CD4-positive, alpha-beta T cell treated with Interleukin-4 for 4 hours (primary cell): ENCODE data around the gene SPSB1.

Experiments
- DNase-seq: peaks from one replicate; pipeline ENCODE4 v3.0.0-alpha.2; 2020

The SPSB1 gene

DNA sequence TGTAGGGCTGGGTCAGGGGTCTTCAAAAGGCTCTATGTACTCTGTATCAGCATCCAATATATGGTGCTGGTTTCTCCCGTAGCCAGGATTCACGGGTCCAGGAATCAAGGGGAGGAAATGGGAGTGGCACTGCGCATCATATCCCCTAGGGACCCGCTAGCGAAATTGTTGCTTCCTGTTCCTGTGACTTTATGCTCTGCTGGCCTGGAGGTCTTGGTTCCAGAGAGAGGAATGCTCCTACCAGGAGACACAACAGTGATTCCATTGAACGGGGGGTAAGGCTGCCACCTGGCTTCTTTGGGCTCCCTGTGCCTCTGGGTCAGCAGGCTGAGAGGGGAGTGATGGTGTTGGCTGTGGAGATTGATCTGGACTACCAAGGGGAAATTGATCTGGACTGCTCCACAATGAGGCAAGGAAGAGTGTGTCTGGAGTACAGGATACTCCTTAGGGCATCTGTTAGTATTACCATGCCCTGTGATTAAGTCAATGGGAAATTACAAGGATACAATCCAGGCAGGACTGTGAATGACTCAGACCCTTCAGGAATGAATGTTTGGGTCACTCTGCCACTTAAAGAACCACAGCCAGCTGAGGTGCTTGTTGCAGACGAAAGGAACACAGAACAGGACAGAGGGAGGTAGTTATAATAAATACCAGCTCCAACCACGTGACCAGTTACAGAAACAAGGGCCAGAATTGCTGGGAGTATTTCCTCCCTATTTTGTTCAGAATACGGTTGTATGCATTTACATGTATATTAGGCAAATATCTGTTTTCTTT, 10.2 kb downstream of the SPSB1 start:
- DNase-seq = no peak

DNA sequence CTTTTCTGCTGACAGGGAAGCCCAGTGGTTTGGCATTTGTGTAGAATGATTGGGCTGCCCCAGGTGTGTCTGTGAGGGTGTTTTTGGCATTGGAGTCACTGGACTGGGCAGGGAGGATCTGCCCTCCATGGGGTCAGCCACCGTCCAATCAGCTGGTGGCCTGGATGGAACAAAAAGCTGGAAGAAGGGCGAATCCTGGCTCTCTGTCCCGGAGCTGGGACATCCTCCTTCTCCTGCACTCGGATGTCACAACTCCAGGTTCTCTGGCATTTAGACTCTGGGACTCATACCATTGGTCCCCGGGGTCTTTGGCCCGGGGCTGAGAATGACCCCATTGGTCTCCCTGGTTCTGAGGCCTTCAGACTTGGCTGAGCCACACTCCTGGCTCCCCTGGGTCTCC, 11.2 kb downstream of the SPSB1 start:
- no peak for DNase-seq

DNA sequence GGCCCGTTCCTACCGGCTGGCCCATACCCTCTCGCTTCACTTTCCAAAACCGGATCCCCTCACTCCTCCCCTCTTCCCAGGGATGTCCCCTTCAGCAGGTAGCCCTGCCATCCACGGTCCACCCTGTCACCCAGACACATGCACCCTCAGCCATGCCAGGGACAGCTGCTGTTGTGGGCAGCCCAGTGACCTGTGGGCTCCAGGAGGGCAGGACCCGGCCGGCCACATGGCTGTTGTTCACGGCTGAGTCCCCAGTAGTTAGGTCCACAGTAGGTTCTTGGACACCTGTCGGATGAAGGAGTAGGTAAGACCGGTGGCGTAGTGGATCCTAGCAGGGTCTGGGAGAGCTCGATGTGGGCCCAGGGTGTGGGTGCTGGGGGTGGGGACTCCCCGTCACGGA, 12.5 kb downstream of the SPSB1 start:
- DNase-seq = no peak

DNA sequence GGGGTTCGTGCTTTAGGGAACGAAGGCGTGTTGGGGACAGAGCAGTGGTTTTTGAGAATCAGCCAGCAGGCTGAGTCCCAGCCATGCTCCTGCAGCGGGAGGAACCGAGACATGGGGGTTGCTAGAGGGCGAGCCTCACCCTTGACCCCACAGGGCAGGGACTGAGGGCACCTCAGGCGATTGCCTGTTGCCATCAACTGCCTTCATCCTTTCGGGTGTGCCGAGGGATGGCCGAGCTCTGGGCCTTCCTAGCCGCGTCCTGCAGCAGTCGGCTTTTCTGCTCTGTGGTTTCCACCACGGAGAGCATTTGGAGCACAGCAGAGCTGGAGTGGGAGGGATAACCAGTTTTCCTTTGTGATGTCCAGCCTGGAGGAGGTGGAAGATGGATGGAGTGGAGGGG, 13.3 kb downstream of the SPSB1 start:
- no peak for DNase-seq

DNA sequence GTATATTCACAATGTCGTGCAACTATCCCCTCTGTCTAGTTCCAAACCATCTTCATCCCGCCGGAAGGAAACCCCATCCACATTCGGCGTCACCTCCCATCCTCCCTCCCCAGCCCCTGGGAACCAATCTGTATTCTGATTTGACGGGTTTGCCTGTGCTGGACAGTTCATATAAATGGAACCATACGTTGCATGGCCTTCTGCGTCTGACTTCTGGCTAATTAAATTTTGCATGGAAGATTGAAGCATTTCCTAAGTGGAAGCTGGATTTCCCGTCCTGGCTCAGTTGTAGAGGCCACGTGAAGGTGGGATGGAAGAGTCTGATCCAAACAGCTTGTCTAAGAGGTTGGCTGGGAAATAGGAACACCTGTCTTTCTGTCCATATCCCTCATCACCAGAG, 14.6 kb downstream of the SPSB1 start:
- DNase-seq = no peak

DNA sequence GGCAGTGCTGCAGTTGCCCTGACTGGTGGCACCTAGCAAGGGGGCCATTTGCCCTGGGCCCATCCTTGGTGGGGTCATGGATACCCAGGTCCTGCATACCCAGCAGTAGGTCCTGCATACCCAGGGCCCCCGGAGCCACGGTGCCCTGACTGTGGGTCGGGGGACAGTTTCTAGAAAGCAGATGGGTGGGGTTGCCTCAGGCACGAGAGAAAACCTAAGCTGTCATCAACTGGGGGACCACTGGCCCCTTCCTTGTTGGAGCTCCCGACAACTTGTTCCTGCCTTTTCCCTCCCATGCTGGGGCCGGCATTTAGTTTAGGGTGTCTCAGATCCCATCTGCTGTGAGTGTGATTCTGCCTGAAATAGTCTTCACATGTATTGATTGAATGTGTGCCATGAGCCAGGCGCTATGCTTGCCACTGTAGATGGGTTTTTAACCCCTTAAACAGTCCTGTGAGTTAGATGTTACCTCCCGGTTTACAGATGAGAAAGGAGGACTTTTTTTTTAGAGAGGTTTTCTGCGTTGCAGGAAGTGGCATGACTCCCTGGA, 15.6 kb downstream of the SPSB1 start:
- no peak for DNase-seq

DNA sequence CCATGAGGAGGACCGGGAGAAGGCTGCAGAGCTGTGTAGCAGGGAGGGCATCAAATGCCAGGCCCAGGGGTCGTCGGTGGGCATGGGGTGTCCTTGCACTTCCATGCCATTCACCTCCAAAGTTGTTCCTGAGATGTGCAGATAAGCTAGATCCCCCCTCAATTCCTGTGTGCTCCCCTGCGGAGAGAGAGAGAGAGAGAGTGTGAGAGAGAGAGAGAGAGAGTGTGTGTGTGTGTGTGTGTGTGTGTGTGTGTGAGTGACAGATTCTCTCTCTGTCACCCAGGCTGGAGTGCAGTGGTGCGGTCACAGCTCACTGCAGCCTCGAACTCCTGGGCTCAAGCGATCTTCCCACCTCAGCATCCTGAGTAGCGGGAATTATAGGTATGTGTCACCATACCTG, 16.4 kb downstream of the SPSB1 start:
- no peak for DNase-seq

DNA sequence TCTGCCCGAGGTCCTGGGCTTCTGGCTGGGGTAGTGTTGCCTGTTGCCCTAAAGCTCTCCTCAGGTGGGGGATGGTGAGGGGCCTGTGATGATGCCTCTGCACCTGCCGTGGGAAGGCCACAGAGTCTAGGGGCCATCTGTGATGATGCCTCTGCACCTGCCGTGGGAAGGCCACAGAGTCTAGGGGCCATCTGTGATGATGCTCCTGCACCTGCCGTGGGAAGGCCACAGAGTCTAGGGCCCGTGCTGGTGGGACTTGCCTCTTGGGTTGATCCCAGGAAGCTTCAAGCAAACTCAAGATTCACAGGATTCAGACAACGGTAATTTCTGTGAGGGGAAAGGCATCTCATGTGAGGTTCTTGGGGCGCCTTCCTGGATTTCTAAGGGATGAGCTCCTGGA, 17.3 kb downstream of the SPSB1 start:
- DNase-seq = no peak

DNA sequence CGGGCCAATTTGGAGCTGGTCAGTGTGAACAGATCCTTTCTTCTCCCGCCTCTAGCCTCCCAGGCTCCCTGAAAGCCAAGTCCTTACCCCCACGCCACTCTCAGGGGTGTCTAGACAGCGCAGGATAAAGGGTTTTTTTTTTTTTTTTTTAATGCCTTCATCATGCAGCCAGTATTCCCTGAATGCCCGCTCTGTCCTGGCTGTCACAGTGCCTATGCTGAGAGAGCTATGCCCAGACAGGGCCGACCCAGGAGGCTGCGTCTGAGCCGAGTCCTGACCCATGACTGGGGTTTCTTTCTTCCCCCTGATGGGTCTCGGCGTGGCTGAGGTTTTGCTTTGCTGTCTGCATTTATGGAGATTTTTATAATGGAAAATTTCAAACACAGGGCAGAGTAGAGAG, 18.3 kb downstream of the SPSB1 start:
- DNase-seq = no peak

DNA sequence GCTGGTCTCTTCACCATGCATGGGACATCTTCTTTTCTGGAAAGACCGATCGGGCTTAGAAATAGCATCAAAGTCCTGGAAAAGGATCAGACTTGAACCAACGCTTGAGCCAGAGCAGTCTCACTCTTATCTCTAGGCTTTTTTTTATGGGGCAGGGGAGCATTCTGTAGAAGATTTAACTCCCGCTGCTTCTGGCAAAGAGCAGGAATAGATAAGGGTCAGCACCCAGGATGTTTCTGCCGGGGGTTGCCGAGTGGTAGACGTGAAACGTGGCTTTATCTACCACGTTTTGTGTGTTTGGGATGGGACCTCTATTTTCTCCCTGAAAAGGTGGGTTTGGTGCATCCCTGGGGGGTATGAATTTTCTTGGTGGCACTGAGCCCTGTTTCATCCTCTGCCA, 18.8 kb downstream of the SPSB1 start:
- DNase-seq = no peak

DNA sequence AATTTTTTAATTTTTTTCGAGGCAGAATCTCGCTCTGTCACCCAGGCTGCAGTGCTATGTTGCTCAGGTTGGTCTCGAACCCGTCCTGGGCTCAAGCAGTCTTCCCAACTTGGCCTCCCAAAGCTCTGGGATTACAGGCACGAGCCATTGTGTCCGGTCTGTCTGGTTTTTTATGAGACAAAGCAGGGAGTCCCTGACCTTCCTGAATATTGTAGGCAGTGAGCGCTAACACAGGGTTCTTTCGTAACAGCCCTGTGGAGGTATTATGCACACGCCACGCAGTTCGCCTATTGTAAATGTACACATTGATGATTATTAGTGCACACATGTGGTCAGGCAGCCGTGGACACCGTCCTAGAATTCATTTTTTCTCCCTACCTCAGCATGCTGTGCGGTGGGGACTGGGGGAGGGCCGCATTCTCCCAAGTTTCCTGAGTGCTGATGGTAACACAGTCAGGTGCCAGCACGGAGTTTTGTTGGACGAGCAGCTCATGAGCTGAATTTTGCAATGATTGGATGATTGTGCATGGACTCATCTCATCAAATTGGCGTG, 19.6 kb downstream of the SPSB1 start:
- DNase-seq = no peak

DNA sequence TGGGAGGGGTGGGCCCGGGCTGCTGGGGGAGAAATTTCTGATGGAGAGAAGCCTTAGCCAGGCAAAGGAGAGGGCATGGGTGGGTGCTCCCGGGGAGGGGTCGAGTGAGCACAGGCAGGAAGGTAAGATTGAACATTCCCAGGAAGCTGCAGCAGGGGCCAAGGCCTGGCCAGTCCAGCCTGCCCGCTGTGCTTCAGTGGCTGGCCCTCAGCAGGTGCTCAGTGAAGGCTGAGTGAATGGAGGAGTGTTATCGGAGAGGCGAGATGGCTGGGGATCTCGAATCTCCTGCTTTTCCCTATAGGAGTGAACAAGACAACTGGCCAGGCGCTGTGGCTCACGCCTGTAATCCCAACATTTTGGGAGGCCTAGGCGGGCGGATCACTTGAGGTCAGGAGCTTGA, 20.9 kb downstream of the SPSB1 start:
- DNase-seq = no peak

DNA sequence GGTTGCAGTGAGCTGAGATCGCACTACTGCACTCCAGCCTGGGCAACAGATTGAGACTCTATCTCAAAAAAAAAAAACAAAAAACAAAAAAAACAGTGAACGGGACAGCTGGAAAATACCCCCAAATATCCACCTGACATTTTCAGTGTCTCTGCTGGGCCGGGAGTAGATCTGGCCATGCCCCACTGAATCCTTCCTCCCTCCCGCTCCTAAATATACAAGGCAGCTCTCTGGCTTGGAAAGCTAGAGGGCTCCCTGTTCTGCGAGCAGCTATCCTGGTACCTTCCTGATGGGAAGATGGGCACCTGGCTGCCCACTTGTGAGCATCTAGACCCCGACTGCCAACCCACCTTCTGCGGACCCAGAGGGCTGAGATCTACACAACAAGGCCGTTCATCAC, 21.4 kb downstream of the SPSB1 start:
- no peak for DNase-seq

DNA sequence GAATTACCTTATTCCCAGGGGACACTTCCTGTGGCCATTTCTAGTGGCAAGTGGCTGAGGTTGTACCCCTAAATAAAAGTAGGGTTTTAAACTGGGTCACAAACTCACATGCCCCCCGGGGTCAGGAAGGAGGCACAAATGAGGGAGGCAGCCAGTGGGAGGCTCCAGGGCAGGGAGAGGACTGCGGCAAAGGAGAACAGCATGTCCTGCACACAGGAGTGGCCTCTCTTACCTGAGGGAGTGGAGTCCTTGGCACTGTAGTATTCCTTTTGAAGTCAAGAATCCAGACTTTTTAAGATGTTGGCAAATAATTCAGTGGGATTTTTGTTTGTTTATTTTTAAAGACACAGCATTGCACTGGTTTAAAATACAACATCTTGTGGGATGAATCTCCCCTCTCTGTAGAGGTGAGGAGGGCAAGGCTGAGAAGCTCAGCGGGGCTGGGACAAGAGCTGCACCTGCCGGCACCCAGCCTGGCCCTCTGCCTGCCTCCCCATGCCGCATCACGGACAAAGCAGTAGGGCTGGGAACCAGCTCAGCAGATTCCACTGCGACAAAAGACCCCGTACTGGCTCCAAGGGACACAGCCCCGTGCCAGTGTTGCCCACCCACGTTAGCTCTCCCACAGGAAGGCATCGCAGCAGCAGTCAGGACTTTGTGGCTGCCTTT, 22.2 kb downstream of the SPSB1 start:
- no peak for DNase-seq

DNA sequence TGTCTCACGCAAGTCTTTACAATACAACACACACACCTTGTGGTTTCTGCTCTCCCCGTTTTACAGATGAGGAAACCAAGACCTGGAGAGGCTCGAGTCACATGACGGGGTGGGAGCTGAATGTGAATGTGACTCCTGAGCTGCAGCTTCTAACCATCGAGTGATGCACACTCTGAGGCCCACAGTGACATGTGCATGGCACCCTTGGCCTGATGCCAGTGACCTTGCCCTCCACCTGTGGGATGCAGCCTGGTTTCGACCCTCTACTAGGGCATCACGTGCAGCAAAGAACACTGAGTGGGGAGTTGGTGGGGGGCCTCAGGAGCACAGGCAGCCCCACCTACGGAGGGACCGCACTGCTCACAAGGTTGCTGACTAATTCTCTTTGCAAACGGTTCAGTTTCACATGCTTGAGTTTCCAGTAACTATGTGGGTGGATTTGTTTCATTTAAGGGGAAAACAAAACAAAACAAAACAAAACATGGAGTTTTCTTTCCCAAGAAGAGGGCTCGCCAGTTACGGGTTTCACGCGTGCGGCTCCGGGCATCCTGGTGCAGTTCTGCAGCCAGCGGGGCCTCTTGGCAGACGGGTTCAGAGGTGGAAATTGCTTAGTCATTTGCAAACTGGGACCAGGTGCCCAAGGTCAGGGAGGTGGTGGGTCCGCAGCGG, 22.9 kb downstream of the SPSB1 start:
- DNase-seq = no peak

DNA sequence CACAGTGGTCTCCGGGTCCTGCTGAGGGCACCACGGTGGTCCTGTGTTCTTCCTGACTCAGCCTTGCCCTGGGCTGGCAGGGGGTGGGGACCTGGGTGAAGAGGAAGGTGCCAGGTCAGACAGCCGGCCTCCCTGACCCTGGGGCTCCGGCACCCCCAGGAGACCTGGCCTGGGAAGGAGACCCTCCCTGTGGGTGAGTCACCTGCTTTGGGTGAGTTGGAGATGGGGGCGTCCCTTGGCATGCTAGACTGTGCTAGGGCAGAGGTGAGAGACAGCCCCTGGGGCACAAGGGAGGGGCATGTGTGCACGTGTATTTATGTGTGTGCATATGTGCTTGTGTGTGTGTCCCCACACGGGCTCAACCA, 23.4 kb downstream of the SPSB1 start:
- no peak for DNase-seq

DNA sequence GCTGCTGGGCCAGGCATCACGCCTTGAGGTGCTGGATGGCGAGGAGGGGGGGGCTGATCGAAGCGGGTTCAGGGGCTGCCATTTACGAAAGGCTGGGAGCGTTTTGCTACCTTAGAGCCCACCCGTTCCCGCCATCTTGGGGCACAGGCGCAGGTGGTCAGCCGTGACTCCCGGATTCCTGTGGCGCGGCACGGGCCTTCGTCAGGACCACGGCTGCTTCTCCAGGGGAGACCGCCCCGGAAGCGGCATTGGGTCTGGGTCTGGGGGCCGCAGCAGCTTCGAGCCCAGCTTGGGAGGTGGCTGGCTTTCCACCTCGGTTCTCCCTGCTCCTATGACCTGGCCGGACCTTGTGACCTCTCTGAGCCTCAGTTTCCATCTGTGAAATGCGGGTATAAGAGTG, 23.8 kb downstream of the SPSB1 start:
- DNase-seq = no peak

DNA sequence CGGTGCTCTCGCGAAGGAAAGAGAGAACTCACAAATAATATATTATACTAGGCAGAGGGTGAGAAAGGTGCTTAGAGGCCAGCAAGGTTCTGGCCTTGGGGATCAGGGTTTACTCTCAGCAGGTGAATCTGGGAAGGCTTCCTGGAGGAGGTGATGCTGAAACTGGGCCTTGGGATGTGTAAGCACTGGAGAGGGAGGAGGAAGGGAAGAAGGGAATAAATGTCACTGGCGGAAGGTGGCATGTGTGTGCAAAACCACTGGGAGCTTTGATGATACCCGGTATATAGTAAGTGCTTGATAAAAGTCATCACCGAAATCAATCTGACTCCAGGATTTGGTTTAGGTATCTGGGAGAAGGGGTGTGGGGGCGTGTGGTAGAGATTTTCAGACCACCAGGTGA, 24.4 kb downstream of the SPSB1 start:
- no peak for DNase-seq

DNA sequence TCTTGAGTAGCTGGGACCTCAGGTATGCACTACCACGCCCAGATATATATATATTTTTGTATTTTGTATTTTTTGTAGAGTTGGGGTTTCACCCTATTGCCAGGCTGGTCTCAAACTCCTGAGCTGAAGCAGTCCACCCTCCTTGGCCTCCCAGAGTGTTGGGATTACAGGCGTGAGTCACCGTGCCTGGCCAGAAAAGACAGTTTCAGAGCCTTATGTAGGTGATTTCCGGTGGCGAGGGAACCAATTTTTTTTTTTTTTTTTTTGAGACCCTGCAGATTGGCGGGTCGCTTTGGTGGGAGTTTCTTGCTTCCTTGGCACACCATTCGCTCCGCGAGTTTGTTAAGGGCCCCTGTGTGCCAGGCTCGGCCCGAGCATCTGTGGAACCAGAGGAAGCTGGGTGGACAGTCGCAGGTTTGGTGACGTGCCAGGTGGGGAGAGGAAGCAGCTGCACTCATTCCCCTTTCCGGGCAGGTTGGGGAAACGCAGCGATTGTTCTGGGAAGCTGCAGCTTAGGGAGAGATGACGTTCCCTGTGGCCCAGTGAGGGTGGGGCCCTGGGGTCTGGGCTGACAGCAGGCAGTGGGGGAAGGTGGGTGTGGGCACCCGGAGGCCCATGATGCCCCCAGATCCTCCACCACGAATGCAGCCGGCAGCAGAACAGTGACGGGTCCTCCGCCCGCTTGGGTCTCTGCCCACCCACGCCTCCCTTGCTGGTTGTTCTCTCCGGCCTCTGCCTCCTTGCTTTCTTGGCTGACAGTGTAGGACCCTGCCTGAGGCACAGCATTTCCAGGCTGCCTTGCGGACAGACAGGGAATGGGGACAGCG, 25.1 kb downstream of the SPSB1 start:
- no peak for DNase-seq

DNA sequence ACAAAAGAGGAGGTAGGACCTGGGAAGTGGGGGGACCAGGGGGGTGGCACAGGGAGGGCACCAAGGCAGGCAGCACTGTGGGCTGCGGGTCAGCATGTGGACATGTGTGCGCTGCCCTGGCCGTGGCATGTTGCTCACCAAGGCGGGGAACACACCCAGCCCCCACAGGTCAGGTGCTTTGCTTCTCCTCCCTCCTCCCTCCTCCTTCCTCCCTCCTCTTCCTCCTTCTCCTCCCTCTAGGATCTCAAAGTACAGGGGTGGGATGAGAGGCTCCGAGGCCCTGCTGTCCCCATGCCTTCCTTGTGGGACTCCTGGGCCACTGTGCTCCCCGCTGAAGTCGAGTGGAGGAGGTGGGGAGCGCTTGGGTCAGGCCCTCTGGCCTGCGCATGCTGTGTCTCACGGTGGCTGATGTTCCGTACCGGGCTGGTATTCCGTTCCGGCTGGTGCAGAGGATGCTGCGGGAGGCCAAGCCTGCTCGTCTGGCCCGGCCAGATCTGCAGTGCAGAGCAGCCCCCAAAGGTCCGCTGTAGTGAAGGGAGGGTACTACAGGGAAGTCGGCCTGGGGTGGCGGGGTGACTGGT, 26.6 kb downstream of the SPSB1 start:
- DNase-seq = no peak

DNA sequence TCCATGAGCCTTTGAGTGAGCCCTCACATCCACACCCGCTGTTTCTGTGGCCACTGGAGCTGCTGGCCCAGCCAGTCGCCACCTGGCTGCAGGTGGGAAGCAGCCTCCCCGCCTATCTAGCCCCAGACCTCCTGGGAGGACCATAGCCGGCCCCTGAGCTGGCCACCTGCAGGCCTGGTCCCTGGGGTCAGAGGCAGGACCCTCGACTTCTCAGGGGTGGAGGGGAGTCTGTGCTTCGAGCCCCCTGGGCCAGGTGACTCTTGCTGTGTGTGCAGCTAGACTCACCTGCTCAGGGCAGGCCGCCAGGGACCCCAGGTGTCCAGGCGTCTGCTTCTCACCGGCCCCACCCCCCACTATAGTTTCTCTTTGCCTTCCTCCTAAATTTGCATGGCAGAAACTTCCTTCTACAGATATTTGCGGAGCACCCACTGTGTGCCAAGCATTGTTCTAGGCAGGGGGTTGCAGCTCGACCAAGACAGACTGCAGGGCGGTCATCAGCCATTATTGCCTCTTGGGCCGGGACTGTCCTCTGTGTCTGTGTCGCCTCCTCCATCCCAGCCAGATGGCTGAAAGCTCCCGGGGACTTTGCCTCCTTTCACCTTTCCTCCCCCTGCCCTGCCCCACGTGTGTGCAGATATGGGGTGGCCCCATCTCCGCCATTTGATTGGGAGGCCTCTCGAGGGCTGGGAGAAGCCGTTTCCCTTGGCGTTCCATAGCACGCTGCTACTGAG, 27.3 kb downstream of the SPSB1 start:
- DNase-seq = no peak
